Testis (tissue), 3 donors: Measurements from ENCODE around the gene MICOS13. TPM values are rescaled to one million over a fixed set of nuclear protein-coding genes. Genes with fewer than 3 reads are reported as not detected.

ENCODE experiments used
- DNase-seq: peaks from one replicate; pipeline ENCODE4 v3.0.0-alpha.2; 2019
- H3K27ac ChIP-seq, 2 donors: fragments of 200-600 bp; sonication (generic); one replicate each; pipeline ENCODE4 v1.5.1; 2019
- H3K27me3 ChIP-seq: fragments of 200-600 bp; sonication (generic); one replicate; pipeline ENCODE4 v1.5.1; 2019
- H3K36me3 ChIP-seq: fragments of 200-600 bp; sonication (generic); one replicate; pipeline ENCODE4 v1.5.1; 2017; ENCODE audit warnings: low read depth; ENCODE audit errors: missing control alignments
- H3K4me1 ChIP-seq: fragments of 200-600 bp; sonication (generic); one replicate; pipeline ENCODE4 v1.5.1; 2019
- H3K4me3 ChIP-seq, 2 donors: fragments of 200-600 bp; sonication (generic); one replicate each; pipeline ENCODE4 v1.5.1; 2017 to 2019
- H3K9me3 ChIP-seq: fragments of 200-600 bp; sonication (generic); one replicate; pipeline ENCODE4 v1.5.1; 2017
- CTCF ChIP-seq, 3 experiments: fragments of 450-650 bp in 2 of 3; fragments of 200-600 bp in 1 of 3; sonication (generic) in 1 of 3; IDR thresholded peaks; one replicate each; pipeline ENCODE4 v1.5.1; 2016 to 2019; ENCODE audit warnings: antibody characterized with exemption in 3 of 3, mild to moderate bottlenecking in 2 of 3, moderate library complexity in 1 of 3
- POLR2A ChIP-seq: fragments of 450-650 bp; IDR thresholded peaks from one replicate; pipeline ENCODE4 v1.6.1; 2017; ENCODE audit warnings: antibody characterized with exemption, mild to moderate bottlenecking, moderate library complexity
- WGBS, 2 donors: methylation state at CpG; one replicate each; pipeline ENCODE4 v1.1.5; 2018; 5-methylcytosine and 5-hydroxymethylcytosine counted together
- intact Hi-C: fragments of 100-400 bp; cut with DNase I; formaldehyde crosslinking; loops from one replicate; pipeline ENCODE4 v1.15.1; 2023; ENCODE audit warnings: low total_unique reads
- polyA plus RNA-seq: library from polyadenylated mRNA; stranded (reverse); fragments of 350-450 nt; fragmentation: Illumina TruSeq; extraction: RNeasy Lipid Tissue Mini Kit (QIAGEN cat#74804); gene quantifications from one replicate; pipeline ENCODE4 v1.2.3, GENCODE V29; 2014; ENCODE audit warnings: low read depth, low replicate concordance; ENCODE audit not compliant: insufficient read depth
- total RNA-seq, 2 donors: library from RNA; depleted of rRNA; stranded (reverse); fragments of >200 nt; gene quantifications; one replicate each; pipeline ENCODE4 v1.2.3, GENCODE V29; 2016

Gene MICOS13
- total and polyA plus RNA-seq, 3 donors from 2014 or later = 98.0 to 198 (median 152) TPM

GRCh38 chr19:5666921-5667610 is 13.2 kb downstream of the MICOS13 start:
- no peaks in the 10 kb centered on the region for H3K4me1 ChIP-seq
- no peak for DNase-seq
- no peaks in the 10 kb centered on the region for H3K9me3 ChIP-seq
- no peaks in the 10 kb centered on the region for H3K36me3 ChIP-seq
- H3K27me3 ChIP-seq = no peaks in the 10 kb centered on the region
- H3K27ac ChIP-seq = no peak overlapping the region
- intact Hi-C loops = no loop called here
- TF ChIP-seq CTCF (IDR thresholded peaks at IDR 0.05) = no peak
- TF ChIP-seq POLR2A = no peak
- 88 to 92% methylated on average over 20 to 26 of the region's 26 CpGs for WGBS, 2 donors
- no peak overlapping the region for H3K4me3 ChIP-seq

DNA sequence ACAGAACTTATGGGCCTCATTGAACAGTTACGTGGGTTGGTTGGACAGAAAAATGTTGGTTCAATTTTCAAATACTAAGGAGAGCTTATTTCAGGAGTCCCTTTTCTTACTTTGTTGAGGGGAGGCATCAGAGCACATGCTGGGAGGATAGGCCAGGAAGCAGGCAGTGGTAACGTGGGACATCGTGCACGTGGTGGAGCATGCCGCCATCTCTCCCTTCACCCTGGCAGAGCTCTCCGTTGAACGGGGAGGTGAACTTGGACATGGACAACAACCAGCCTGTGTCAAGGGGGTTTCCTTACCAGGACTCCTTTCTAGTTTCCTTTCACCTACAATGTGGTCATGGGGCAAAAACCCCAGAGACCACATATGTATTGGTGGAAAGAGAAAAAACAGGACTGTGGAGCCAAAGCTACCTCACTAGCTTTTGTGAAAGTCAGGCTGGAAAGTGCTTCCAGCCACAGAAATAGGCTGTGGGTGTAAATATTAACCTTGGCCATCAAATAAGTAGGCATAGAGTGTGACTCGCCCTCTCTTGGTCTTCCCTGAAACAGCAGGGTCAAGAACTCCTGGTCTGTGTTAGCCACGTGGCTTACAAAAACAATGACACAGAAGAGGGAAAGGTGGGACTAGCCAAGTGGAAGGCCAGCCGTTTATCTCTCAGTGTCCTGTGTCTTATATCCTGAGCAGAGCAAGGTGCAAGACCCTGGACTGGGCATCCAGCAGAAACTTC is 14.4 kb downstream of the MICOS13 start:
- Histone ChIP-seq H3K27ac (no peak overlapping the region), H3K36me3 (no peaks in the 10 kb centered on the region), H3K4me1 (no peaks in the 10 kb centered on the region), H3K27me3 (no peaks in the 10 kb centered on the region), H3K9me3 (no peaks in the 10 kb centered on the region), H3K4me3 (no peak overlapping the region)
- TF ChIP-seq CTCF (IDR thresholded peaks at IDR 0.05) (no peak), POLR2A (no peak)
- WGBS, 2 donors = 69 to 74% methylated on average over 10 of the region's 10 CpGs
- no peak for DNase-seq
- intact Hi-C loops = no loop called here

DNA sequence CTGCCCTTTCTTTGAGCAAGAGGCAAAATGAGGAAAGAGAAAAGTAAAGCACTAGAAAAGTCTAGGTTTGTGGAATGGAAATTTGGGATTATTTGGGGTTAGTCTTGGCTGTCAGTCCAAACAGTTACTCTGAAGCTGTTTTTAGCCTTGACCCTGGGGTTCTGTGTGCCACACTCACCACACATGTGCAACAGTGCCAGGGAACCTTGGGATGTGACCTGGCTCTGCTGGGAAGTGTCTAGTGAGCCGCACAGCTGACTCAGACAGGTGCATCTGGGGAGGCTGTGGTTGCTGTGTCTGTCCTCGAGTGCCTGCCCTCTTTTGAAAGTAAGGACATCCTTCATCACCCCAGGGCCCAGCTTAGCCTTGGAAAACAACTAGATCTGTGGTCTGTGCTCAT is 15.8 kb downstream of the MICOS13 start:
- no peaks in the 10 kb centered on the region for H3K27me3 ChIP-seq
- TF ChIP-seq CTCF (IDR thresholded peaks at IDR 0.05) (no peak), POLR2A (no peak)
- WGBS, 2 donors = 86 to 89% methylated on average over 1 to 2 of the region's 2 CpGs
- no peaks in the 10 kb centered on the region for H3K36me3 ChIP-seq
- intact Hi-C loops = no loop called here
- H3K9me3 ChIP-seq = no peaks in the 10 kb centered on the region
- H3K4me1 ChIP-seq = no peaks in the 10 kb centered on the region
- H3K27ac ChIP-seq = no peak overlapping the region
- no peak for DNase-seq
- H3K4me3 ChIP-seq = no peak overlapping the region

DNA sequence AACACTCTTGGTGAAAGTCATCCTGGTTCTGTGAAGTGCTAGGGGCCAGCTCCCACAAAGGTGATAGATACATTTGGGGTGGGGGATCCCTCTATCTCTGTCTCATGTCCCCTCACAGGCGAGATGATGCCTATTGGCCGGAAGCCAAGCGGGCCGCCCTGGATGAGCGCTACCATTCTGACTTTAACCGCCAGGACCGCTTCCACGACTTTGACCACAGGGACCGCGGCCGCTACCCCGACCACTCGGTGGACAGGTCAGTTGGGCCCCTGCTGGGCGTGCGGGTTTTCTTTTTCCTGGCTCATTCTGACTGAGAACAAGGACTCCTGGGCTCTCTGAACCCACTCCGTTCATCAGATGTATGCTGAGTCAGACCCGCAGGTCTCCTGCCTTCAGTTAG is 16.4 kb downstream of the MICOS13 start:
- TF ChIP-seq POLR2A (no peak), CTCF (IDR thresholded peaks at IDR 0.05) (no peak)
- no peaks in the 10 kb centered on the region for H3K9me3 ChIP-seq
- H3K36me3 ChIP-seq = no peaks in the 10 kb centered on the region
- intact Hi-C loops = no loop called here
- DNase-seq = no peak
- H3K27me3 ChIP-seq = no peaks in the 10 kb centered on the region
- H3K4me1 ChIP-seq = no peaks in the 10 kb centered on the region
- WGBS, 2 donors = 86 to 94% methylated on average over 15 to 17 of the region's 17 CpGs
- no peak overlapping the region for H3K4me3 ChIP-seq
- H3K27ac ChIP-seq = no peak overlapping the region

- H3K27me3 ChIP-seq = no peaks in the 10 kb centered on the region
- 83 to 85% methylated on average over 42 of the region's 42 CpGs for WGBS, 2 donors
- H3K4me1 ChIP-seq = no peaks in the 10 kb centered on the region
- H3K4me3 ChIP-seq = no peak overlapping the region
- intact Hi-C loops = no loop called here
- H3K36me3 ChIP-seq = no peaks in the 10 kb centered on the region
- H3K27ac ChIP-seq = no peak overlapping the region
- no peak for TF ChIP-seq POLR2A
- no peak for TF ChIP-seq CTCF (IDR thresholded peaks at IDR 0.05)
- no peaks in the 10 kb centered on the region for H3K9me3 ChIP-seq
- DNase-seq = no peak
These were observed 18.8 kb downstream of the MICOS13 start for GRCh38 chr19:5661483-5661882.
